ENCODE results near the gene CLK3.

The CLK3 gene

GRCh38 chr15:74622758-74623157, 7.1 kb downstream of the CLK3 start:
- Histone ChIP-seq H3K79me2 (ENCODE audit: low read length) (peaks cover 87% of the 10 kb centered on the region), H3K9me2 (replicated peaks; ENCODE audit: insufficient read depth, low read length) (no peaks in the 10 kb centered on the region), H3K36me3 (replicated peaks; ENCODE audit: insufficient read depth, low read length) (peaks cover 25% of the 10 kb centered on the region; the same call in 1 of the 2 replicates), H4K20me1 (ENCODE audit: insufficient read depth, low read length) (peaks cover 13% of the 10 kb centered on the region; the same call in 1 of the 2 replicates), H3K4me2 (ENCODE audit: low read depth, low read length) (no peak overlapping the region), H3K9me3 (replicated peaks; ENCODE audit: insufficient read depth, low read length) (no peaks in the 10 kb centered on the region), H3K4me1 (ENCODE audit: low read length) (peaks cover 66% of the 10 kb centered on the region), H3K4me3 (ENCODE audit: low read length) (no peak overlapping the region), H3K9ac (ENCODE audit: low read length) (no peak overlapping the region), H3K27me3 (replicated peaks; ENCODE audit: insufficient read depth, low read length) (no peaks in the 10 kb centered on the region), H3F3A (ENCODE audit: insufficient read depth, low read length) (peaks cover 43% of the 10 kb centered on the region), H3K27ac (ENCODE audit: low read length) (peak overlapping the region; percentile 90; the same call in 1 of the 2 replicates), H2AFZ (ENCODE audit: low read length) (no peak overlapping the region)
- TF ChIP-seq EZH2phosphoT487 (IDR thresholded peaks at IDR 0.05; ENCODE audit: low read length) (no peak), EZH2 (optimal IDR thresholded peaks at IDR 0.05; ENCODE audit: low read depth, low read length) (no peak), CTCF (IDR thresholded peaks at IDR 0.05; ENCODE audit: low read length) (no peak)
- no peak for DNase-seq

- TF ChIP-seq EZH2 (optimal IDR thresholded peaks at IDR 0.05; ENCODE audit: low read depth, low read length) (no peak), CTCF (IDR thresholded peaks at IDR 0.05; ENCODE audit: low read length) (no peak), EZH2phosphoT487 (IDR thresholded peaks at IDR 0.05; ENCODE audit: low read length) (no peak)
- peaks cover 35% of the 10 kb centered on the region; the same call in 1 of the 2 replicates for H3K36me3 ChIP-seq (replicated peaks; ENCODE audit: insufficient read depth, low read length)
- no peak overlapping the region for H3K4me2 ChIP-seq (ENCODE audit: low read depth, low read length)
- peaks cover 3% of the 10 kb centered on the region; the same call in 1 of the 2 replicates for H4K20me1 ChIP-seq (ENCODE audit: insufficient read depth, low read length)
- no peak overlapping the region for H2AFZ ChIP-seq (ENCODE audit: low read length)
- H3K27me3 ChIP-seq (replicated peaks; ENCODE audit: insufficient read depth, low read length), result no peaks in the 10 kb centered on the region
- H3K79me2 ChIP-seq (ENCODE audit: low read length), result peaks cover 87% of the 10 kb centered on the region
- peaks cover 51% of the 10 kb centered on the region for H3F3A ChIP-seq (ENCODE audit: insufficient read depth, low read length)
- peaks cover 73% of the 10 kb centered on the region for H3K4me1 ChIP-seq (ENCODE audit: low read length)
- H3K9ac ChIP-seq (ENCODE audit: low read length), result peak overlapping the region; percentile 13; the same call in 1 of the 2 replicates
- peak overlapping the region; percentile 90; the same call in 1 of the 2 replicates for H3K27ac ChIP-seq (ENCODE audit: low read length)
- DNase-seq, result no peak
- no peaks in the 10 kb centered on the region for H3K9me3 ChIP-seq (replicated peaks; ENCODE audit: insufficient read depth, low read length)
- H3K9me2 ChIP-seq (replicated peaks; ENCODE audit: insufficient read depth, low read length), result no peaks in the 10 kb centered on the region
- no peak overlapping the region for H3K4me3 ChIP-seq (ENCODE audit: low read length)
Measured at GRCh38 chr15:74624020-74624602, 8.5 kb downstream of the CLK3 start.

- peaks cover 33% of the 10 kb centered on the region; the same call in 1 of the 2 replicates for H3K36me3 ChIP-seq (replicated peaks; ENCODE audit: insufficient read depth, low read length)
- H3K27ac ChIP-seq (ENCODE audit: low read length), result peak overlapping the region; percentile 90
- peaks cover 3% of the 10 kb centered on the region; the same call in 1 of the 2 replicates for H4K20me1 ChIP-seq (ENCODE audit: insufficient read depth, low read length)
Measured at GRCh38 chr15:74625693-74626092, 10.1 kb downstream of the CLK3 start.

More at GRCh38 chr15:74625693-74626092, 10.1 kb downstream of the CLK3 start:
- Histone ChIP-seq H3K4me3 (ENCODE audit: low read length) (no peak overlapping the region), H3K9ac (ENCODE audit: low read length) (peak overlapping the region; percentile 49; the same call in 1 of the 2 replicates), H3K9me2 (replicated peaks; ENCODE audit: insufficient read depth, low read length) (no peaks in the 10 kb centered on the region), H2AFZ (ENCODE audit: low read length) (no peak overlapping the region), H3K4me2 (ENCODE audit: low read depth, low read length) (peak overlapping the region; percentile 55), H3K4me1 (ENCODE audit: low read length) (peaks cover 72% of the 10 kb centered on the region), H3K27me3 (replicated peaks; ENCODE audit: insufficient read depth, low read length) (no peaks in the 10 kb centered on the region), H3K79me2 (ENCODE audit: low read length) (peaks cover 79% of the 10 kb centered on the region), H3K9me3 (replicated peaks; ENCODE audit: insufficient read depth, low read length) (no peaks in the 10 kb centered on the region), H3F3A (ENCODE audit: insufficient read depth, low read length) (peaks cover 51% of the 10 kb centered on the region)
- no peak for DNase-seq
- TF ChIP-seq CTCF (IDR thresholded peaks at IDR 0.05; ENCODE audit: low read length), result no peak
- TF ChIP-seq EZH2phosphoT487 (IDR thresholded peaks at IDR 0.05; ENCODE audit: low read length), result no peak
- TF ChIP-seq EZH2 (optimal IDR thresholded peaks at IDR 0.05; ENCODE audit: low read depth, low read length), result no peak
